ENCODE data around the gene C2CD2L.
A peak's percentile ranks its signal among the peaks of the same experiment; 100 is the strongest.
"Not testable (repeated sequence)": the region's sequence is repeated elsewhere in the genome, so short reads cannot be mapped to it uniquely, and the experiment has no call there.

Gene C2CD2L

GRCh38 chr11:119106564-119107537 is at the start of gene C2CD2L:
C2CD2L (plus strand) TSS chr11:119107344; CDS start chr11:119107742, 398 bp downstream.
- H3K9ac ChIP-seq (ENCODE audit: low read length) = peak within 1 kb of the TSS; percentile 86
- H3K27me3 ChIP-seq (ENCODE audit: control insufficient read depth, insufficient read depth, low read length) = no peaks in the 10 kb centered on the region
- peaks cover 11% of the 10 kb centered on the region for H3K36me3 ChIP-seq (ENCODE audit: control insufficient read depth, insufficient read depth, low read length)
- H3K4me3 ChIP-seq (ENCODE audit: low read length) = peak within 1 kb of the TSS; percentile 89
- H3K27ac ChIP-seq (ENCODE audit: low read depth, low read length) = peak within 1 kb of the TSS; percentile 73
- H3K4me1 ChIP-seq (ENCODE audit: control insufficient read depth, insufficient read depth, low read length) = peaks cover 18% of the 10 kb centered on the region

- peaks cover 12% of the 10 kb centered on the region for H3K36me3 ChIP-seq (ENCODE audit: control insufficient read depth, insufficient read depth, low read length)
- not testable (repeated sequence) for H3K27ac ChIP-seq (ENCODE audit: low read depth, low read length)
These were observed 48.0 kb upstream of the C2CD2L start for GRCh38 chr11:119059128-119059527.

GRCh38 chr11:119061256-119061655 is 45.9 kb upstream of the C2CD2L start:
- Histone ChIP-seq H3K36me3 (ENCODE audit: control insufficient read depth, insufficient read depth, low read length) (no peaks in the 10 kb centered on the region), H3K4me1 (ENCODE audit: control insufficient read depth, insufficient read depth, low read length) (no peaks in the 10 kb centered on the region), H3K4me3 (ENCODE audit: low read length) (no peak overlapping the region)

More at GRCh38 chr11:119059128-119059527, 48.0 kb upstream of the C2CD2L start:
- not testable (repeated sequence) for H3K27me3 ChIP-seq (ENCODE audit: control insufficient read depth, insufficient read depth, low read length); H3K4me3 ChIP-seq (ENCODE audit: low read length); H3K9ac ChIP-seq (ENCODE audit: low read length); H3K4me1 ChIP-seq (ENCODE audit: control insufficient read depth, insufficient read depth, low read length)

GRCh38 chr11:119062779-119063178 is 44.4 kb upstream of the C2CD2L start:
- Histone ChIP-seq H3K9ac (ENCODE audit: low read length) (no peak overlapping the region), H3K27ac (ENCODE audit: low read depth, low read length) (no peak overlapping the region), H3K27me3 (ENCODE audit: control insufficient read depth, insufficient read depth, low read length) (no peaks in the 10 kb centered on the region), H3K4me1 (ENCODE audit: control insufficient read depth, insufficient read depth, low read length) (no peaks in the 10 kb centered on the region), H3K36me3 (ENCODE audit: control insufficient read depth, insufficient read depth, low read length) (no peaks in the 10 kb centered on the region), H3K4me3 (ENCODE audit: low read length) (no peak overlapping the region)

More at GRCh38 chr11:119061256-119061655, 45.9 kb upstream of the C2CD2L start:
- Histone ChIP-seq H3K27me3 (ENCODE audit: control insufficient read depth, insufficient read depth, low read length) (no peaks in the 10 kb centered on the region), H3K9ac (ENCODE audit: low read length) (no peak overlapping the region), H3K27ac (ENCODE audit: low read depth, low read length) (no peak overlapping the region)

GRCh38 chr11:119065369-119065768 is 41.8 kb upstream of the C2CD2L start:
- no peaks in the 10 kb centered on the region for H3K4me1 ChIP-seq (ENCODE audit: control insufficient read depth, insufficient read depth, low read length)
- no peak overlapping the region for H3K9ac ChIP-seq (ENCODE audit: low read length)
- no peaks in the 10 kb centered on the region for H3K27me3 ChIP-seq (ENCODE audit: control insufficient read depth, insufficient read depth, low read length)
- H3K27ac ChIP-seq (ENCODE audit: low read depth, low read length) = no peak overlapping the region
- no peak overlapping the region for H3K4me3 ChIP-seq (ENCODE audit: low read length)
- H3K36me3 ChIP-seq (ENCODE audit: control insufficient read depth, insufficient read depth, low read length) = peaks cover 2% of the 10 kb centered on the region

GRCh38 chr11:119067371-119068222 is 39.5 kb upstream of the C2CD2L start, which contains the start of gene VPS11:
VPS11 (plus strand) TSS chr11:119067818; CDS start chr11:119067824, 6 bp downstream.
- H3K27me3 ChIP-seq (ENCODE audit: control insufficient read depth, insufficient read depth, low read length) = no peaks in the 10 kb centered on the region
- peak within 1 kb of the TSS; percentile 97 for H3K9ac ChIP-seq (ENCODE audit: low read length)
- H3K36me3 ChIP-seq (ENCODE audit: control insufficient read depth, insufficient read depth, low read length) = peaks cover 12% of the 10 kb centered on the region
- peak within 1 kb of the TSS; percentile 98 for H3K4me3 ChIP-seq (ENCODE audit: low read length)
- H3K4me1 ChIP-seq (ENCODE audit: control insufficient read depth, insufficient read depth, low read length) = no peaks in the 10 kb centered on the region
- H3K27ac ChIP-seq (ENCODE audit: low read depth, low read length) = peak within 1 kb of the TSS; percentile 87

GRCh38 chr11:119077839-119078238 is 29.3 kb upstream of the C2CD2L start:
- Histone ChIP-seq H3K27ac (ENCODE audit: low read depth, low read length) (no peak overlapping the region), H3K9ac (ENCODE audit: low read length) (no peak overlapping the region), H3K4me3 (ENCODE audit: low read length) (no peak overlapping the region), H3K27me3 (ENCODE audit: control insufficient read depth, insufficient read depth, low read length) (no peaks in the 10 kb centered on the region), H3K36me3 (ENCODE audit: control insufficient read depth, insufficient read depth, low read length) (peaks cover 61% of the 10 kb centered on the region), H3K4me1 (ENCODE audit: control insufficient read depth, insufficient read depth, low read length) (no peaks in the 10 kb centered on the region)

GRCh38 chr11:119078675-119079420 is 28.3 kb upstream of the C2CD2L start:
- Histone ChIP-seq H3K27ac (ENCODE audit: low read depth, low read length) (no peak overlapping the region), H3K4me1 (ENCODE audit: control insufficient read depth, insufficient read depth, low read length) (no peaks in the 10 kb centered on the region), H3K36me3 (ENCODE audit: control insufficient read depth, insufficient read depth, low read length) (peaks cover 52% of the 10 kb centered on the region), H3K4me3 (ENCODE audit: low read length) (no peak overlapping the region), H3K9ac (ENCODE audit: low read length) (no peak overlapping the region), H3K27me3 (ENCODE audit: control insufficient read depth, insufficient read depth, low read length) (no peaks in the 10 kb centered on the region)

- peaks cover 46% of the 10 kb centered on the region for H3K36me3 ChIP-seq (ENCODE audit: control insufficient read depth, insufficient read depth, low read length)
- no peak overlapping the region for H3K9ac ChIP-seq (ENCODE audit: low read length)
- H3K27me3 ChIP-seq (ENCODE audit: control insufficient read depth, insufficient read depth, low read length) = no peaks in the 10 kb centered on the region
- H3K27ac ChIP-seq (ENCODE audit: low read depth, low read length) = no peak overlapping the region
- H3K4me1 ChIP-seq (ENCODE audit: control insufficient read depth, insufficient read depth, low read length) = peaks cover 7% of the 10 kb centered on the region
- H3K4me3 ChIP-seq (ENCODE audit: low read length) = no peak overlapping the region
These were observed 25.4 kb upstream of the C2CD2L start for GRCh38 chr11:119081682-119082260.

- Histone ChIP-seq H3K27ac (ENCODE audit: low read depth, low read length) (peak within 1 kb of the TSS; percentile 91), H3K27me3 (ENCODE audit: control insufficient read depth, insufficient read depth, low read length) (no peaks in the 10 kb centered on the region), H3K4me3 (ENCODE audit: low read length) (peak within 1 kb of the TSS; percentile 90), H3K36me3 (ENCODE audit: control insufficient read depth, insufficient read depth, low read length) (peaks cover 22% of the 10 kb centered on the region), H3K9ac (ENCODE audit: low read length) (peak within 1 kb of the TSS; percentile 85), H3K4me1 (ENCODE audit: control insufficient read depth, insufficient read depth, low read length) (peaks cover 7% of the 10 kb centered on the region)
These were observed 22.3 kb upstream of the C2CD2L start, which contains the start of gene HMBS for GRCh38 chr11:119084663-119085436. HMBS (plus strand) TSS chr11:119084881; CDS start chr11:119085034, 153 bp downstream.

GRCh38 chr11:119085437-119085847 is 21.7 kb upstream of the C2CD2L start:
- Histone ChIP-seq H3K4me3 (ENCODE audit: low read length) (peak overlapping the region; percentile 90), H3K36me3 (ENCODE audit: control insufficient read depth, insufficient read depth, low read length) (peaks cover 20% of the 10 kb centered on the region), H3K9ac (ENCODE audit: low read length) (peak overlapping the region; percentile 85), H3K27ac (ENCODE audit: low read depth, low read length) (peak overlapping the region; percentile 68), H3K4me1 (ENCODE audit: control insufficient read depth, insufficient read depth, low read length) (peaks cover 7% of the 10 kb centered on the region), H3K27me3 (ENCODE audit: control insufficient read depth, insufficient read depth, low read length) (no peaks in the 10 kb centered on the region)
